EL (cell line): ENCODE data around the gene CHST5.

ENCODE experiments used
- DNase-seq: peaks from one replicate; pipeline ENCODE4 v3.0.0-alpha.2; 2016

CHST5 gene

GRCh38 chr16:75535901-75536300, at the start of gene CHST5:
Gene CHST5 (minus strand): TSS chr16:75536108. CDS start chr16:75530384, 5,724 bp downstream.
- DNase-seq, result no peak

DNA sequence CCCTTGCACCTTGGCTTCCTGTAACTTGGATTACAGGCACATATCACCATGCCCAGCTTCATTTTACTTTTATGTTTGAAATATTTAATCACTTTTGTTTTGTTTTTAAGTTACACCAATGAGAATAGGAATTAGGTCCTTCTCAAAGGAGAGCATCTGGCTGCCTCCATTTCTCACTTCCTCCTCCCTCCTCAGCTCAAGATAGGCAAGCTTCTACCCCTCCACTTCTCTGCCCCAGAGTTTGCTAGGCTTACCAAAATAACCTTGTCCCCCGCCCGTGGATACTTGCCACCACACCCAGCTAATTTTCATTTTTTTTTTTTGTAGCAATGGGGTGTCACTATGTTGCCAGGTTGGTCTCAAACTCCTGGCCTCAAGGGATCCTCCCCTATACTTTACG, 48.2 kb upstream of the CHST5 start:
- no peak for DNase-seq

DNA sequence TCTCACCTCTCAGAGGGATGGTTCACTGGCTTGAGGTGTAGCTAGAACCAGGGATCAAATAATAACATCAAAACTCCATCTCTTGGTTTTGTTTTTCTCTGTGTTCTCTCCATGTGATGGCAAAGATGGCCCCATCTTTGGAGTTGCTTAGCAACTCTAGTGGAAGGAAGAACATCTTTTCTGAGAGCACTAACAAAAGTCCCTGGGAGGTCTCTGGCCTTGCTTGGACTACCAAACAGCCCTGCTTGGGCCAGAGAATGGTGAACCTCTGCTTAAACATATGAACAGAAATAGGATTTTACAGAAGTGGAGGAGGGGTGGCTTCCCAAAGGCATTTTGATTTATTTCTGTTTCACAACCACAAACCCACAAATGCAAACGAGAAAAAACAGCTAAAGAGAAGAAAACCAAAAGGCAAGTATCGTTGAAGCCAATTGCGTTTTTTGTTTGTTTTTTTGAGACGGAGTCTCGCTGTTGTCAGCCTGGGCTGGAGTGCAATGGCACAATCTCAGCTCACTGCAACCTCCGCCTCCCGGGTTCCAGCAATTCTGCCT, 43.5 kb upstream of the CHST5 start:
- no peak for DNase-seq

DNA sequence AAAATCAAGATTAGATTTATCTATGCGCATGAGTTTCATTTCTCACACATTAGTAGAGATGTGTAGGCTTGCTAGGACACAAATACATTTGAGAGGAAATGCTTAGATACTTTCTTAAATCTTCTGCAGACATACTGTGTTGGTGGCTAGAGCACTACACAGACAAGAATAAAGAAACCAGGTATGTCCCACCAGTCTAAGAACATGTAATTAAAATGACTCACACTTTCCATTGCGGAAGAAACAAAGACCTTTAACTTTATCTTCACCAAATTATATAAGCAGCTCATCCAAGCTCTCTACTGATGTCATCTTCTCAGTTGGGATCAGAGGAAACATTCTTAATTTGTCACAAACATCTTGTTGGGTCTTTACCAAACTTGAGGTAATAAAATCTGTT, 42.8 kb upstream of the CHST5 start:
- DNase-seq, result no peak

DNA sequence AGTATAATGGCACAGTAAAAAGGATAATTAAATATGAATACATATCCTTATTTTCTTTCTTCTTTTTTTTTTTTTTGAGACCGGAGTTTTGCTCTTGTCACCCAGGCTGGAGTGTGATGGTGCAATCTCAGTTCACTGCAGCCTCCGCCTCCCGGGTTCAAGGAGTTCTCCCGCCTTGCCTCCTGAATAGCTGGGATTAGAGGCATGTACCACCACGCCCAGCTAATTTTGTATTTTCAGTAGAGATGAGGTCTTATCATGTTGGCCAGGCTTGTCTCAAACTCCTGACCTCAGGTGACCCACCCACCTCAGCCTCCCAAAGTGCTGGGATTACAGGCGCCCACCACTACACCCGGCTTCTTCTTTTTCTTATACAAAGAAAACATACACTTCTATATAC, 42.3 kb upstream of the CHST5 start:
- no peak for DNase-seq

GRCh38 chr16:75576384-75576811, 40.5 kb upstream of the CHST5 start:
- no peak for DNase-seq

- no peak for DNase-seq
Measured at GRCh38 chr16:75575958-75576357, 40.0 kb upstream of the CHST5 start.

DNA sequence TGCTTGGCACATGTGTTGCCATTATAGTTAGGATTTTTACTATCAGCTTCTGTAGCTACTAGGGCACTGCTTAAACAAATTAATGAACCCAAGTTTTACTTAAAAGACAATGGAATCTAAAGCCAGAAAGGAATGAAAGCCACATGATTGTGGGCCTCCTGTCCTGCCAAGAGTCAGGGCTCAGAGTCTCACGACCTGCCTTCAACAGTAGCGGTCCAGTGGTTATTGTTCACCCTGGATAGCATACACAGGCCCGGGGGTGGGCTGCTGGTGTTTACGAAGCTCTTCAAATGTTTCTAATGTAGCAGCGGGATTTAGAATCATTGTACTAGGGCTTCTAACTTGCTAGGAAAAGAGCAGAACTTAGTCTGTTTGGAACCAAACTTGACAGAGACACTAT, 38.0 kb upstream of the CHST5 start:
- no peak for DNase-seq

DNA sequence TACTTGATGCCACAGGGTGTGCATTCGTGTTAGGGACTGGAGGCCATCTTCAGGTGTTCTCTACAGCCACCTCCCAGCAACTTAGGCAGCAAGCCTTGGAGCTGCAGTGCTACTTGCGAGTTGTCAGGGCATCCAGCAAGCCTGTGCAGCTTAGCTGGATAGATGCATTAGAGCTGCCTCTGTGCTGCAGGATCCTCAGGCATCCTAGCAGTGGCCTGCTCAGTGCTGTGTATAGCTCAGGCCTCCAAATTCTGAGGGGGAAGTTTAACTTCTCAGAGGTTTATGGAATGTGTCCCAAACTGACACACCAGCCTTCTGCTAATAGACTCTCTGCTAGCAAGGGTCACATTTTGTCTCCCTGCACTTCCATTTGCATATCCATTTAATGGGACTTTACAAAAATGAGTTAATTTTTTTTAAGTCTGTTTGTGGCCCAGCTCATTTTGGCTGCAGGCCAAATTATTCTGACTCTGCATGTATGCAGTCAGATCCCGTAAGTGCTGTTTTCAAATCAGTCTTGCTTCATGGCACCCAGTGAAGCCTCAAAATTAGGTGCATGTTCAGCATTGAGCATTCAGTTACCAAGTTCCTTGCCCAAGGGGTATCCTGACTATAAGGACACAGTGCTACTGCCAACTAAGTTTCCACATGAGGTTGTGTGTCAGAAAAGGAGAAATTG, 37.1 kb upstream of the CHST5 start:
- DNase-seq, result no peak

DNA sequence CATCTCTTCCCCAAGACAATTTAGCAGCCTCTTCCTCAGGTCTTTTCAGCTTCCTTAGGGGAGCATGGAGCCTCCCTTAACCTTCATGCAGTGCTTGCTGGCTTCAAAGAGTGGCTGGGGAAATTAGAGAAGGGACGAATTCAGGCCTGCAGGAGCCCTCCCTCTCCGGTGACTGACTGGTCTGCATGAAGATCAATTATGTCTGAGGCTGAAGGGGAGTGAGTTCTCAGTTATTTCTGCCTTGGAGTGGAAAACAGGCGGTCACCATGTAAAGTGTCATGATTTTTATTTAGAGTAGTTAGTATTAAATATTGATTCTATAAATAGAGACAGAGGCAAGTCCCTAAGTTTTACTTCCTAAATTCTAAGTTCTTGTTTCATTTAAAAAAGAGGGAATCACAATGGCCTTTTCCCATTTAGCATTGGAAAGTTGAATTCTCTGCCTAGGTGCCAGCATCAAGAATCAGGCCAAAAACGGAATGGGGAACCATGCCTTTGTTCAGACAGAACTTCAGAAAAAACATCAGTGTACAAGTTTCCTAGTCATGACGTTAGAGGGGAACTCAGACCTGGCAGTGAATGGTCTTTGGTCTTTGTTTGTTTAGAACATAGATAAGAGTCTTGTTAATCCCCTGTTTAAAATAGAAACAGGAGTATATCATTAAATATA, 34.6 kb upstream of the CHST5 start:
- DNase-seq, result no peak

DNA sequence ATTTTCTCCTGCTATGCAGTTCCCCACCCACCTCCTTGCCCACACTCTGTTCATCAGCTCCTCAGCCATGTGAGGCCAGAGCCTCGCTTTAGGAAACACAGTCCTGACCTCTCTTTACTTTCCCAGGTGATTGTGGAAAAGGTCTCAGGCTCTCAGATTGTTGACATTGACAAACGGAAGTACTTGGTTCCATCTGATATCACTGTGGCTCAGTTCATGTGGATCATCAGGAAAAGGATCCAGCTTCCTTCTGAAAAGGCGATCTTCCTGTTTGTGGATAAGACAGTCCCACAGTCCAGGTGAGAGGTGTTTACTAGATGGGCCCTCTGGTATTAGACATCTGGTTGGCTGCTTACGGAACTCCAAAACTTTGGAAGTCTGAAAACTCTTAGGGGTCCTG, 32.0 kb upstream of the CHST5 start:
- DNase-seq, result no peak

GRCh38 chr16:75566758-75567255, 30.9 kb upstream of the CHST5 start:
- DNase-seq, result peak; percentile 21

DNA sequence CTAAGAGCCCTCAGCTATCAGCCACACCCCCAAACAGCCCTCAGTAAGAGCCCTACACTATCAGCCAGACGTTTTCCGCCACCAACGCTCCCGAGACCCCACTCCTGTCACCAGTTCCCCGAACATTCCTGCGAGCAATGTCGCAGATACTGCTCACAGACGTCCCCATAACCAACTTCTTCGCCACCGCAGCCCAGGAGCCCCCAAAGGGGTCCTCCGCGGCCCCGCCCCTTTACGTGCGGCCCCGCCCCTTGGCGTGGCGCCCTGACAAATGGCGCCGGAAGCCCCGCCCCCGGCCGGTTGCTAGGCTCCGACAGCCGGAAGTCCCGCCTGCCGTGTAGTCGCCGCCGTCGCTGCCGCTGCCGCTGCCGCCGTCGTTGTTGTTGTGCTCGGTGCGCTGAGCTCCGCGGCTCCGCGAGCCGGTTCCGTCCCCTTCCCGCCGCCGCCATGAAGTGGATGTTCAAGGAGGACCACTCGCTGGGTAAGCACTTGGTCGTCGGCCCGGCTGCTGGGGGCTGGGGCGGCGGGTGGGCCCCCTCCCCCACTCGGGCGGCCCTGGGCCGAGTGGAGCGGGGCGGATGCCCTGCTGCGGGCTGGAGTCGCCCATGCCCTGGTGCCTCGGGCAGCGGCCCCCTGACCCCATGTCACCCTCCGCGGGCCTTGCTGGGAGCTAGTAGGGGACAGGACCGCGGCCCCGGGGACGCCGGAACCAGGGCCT, 30.3 kb upstream of the CHST5 start, which contains the start of gene GABARAPL2:
GABARAPL2 (plus strand) TSS at position 340 of the 718 bp plus-strand sequence; CDS start at position 448, 108 bp downstream.
- DNase-seq, result peak; percentile 76

DNA sequence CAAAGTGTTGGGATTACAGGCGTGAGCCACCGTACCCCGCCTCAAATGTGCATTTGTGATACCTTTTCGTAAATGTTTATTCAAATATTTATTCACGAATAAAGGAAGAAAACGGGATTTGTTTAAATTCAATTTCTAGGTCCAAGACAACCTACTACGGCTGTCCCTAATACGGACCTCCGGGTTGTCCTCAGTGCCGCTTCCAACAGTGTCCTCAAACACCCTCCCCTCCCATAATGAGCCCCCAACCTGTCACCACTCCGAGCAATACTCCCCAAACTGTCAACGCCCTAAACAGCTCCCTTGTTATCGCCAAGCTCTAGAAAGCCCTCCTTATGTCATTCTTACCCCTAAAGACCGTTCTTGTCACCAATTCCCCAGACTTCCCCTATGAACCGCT, 29.7 kb upstream of the CHST5 start:
- no peak for DNase-seq

- DNase-seq, result peak; percentile 19
Measured at GRCh38 chr16:75559564-75560372, 23.9 kb upstream of the CHST5 start.

GRCh38 chr16:75558846-75559401, 23.0 kb upstream of the CHST5 start:
- DNase-seq, result no peak

DNA sequence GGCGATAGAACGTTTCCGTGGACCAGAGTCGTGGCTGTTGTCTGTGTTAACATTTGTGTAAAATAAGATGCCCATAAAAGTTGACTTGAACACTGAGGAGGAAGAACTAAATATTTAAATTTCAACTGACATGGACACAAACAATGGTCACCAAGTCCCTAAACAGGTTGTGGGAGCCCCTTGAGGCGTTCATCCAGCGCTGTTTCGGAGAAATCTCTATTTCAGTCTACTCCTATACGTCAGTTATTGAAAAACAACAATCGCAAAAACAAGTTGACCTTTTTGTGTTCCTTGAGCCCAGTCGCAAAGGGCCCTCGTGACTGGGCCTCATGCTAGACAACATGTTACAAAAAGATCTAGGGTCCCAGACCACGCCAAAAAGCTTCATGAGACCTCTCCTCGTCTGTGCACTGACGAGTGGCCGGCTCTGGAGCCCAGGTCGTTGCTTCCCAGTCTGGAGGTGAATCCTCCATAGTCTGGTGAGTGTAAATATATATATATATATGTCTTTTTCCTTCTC, 20.6 kb upstream of the CHST5 start:
- DNase-seq, result no peak

DNA sequence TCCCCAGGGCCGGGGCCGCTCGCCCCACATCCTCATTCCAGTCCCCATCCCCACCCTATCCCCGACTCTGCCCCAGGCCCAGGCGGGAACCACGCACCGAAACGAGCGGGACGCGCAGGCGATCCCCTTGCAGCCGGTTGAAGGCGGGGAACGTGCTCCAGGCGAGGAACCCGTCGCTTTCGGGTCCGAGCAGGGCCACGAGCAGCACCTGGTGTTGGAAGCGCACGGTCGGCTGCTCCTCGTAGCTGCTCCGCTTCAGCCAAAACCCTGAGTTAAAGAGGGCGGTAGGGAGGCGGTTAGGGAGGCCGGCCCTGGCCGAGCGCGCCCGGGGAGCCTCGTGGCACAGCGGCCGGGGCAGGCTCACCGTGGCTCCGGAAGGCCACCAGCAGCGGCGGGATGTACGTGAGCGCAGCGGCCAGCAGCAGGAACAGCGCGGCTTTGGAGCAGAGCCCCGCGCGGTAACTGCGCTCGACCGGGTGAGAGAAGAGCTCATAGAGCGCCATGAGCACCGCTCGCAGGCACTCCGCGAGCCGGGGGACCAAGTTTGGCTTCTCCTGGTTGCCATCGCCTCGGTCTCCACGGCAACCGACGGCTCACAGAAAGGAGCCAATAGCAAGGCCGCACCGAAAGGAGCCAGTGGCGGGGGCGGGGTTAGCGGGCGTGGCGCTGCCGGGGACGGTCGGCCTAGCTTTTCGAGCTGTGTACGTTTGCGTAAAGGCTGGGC, 20.0 kb upstream of the CHST5 start, which contains the start of gene TMEM231:
TMEM231 (minus strand) TSS at position 546 of the 724 bp plus-strand sequence; CDS start at position 503, 43 bp downstream.
- DNase-seq, result peak; percentile 93

- peak; percentile 92 for DNase-seq
Measured at GRCh38 chr16:75555213-75555706, 19.4 kb upstream of the CHST5 start.

GRCh38 chr16:75552951-75553350, 17.0 kb upstream of the CHST5 start:
- DNase-seq, result no peak

- peak; percentile 25 for DNase-seq
Measured at GRCh38 chr16:75550211-75550662, 14.3 kb upstream of the CHST5 start.
